SH-SY5Y (cell line): ENCODE measurements around the gene ERFE.

Source experiments
- GATA2 ChIP-seq: IDR thresholded peaks from 2 replicates; pipeline ENCODE4 v1.6.1; 2011; ENCODE audit warnings: mild to moderate bottlenecking, low read depth, low read length
- GATA3 ChIP-seq: IDR thresholded peaks from 2 replicates; pipeline ENCODE4 v1.6.1; 2011; ENCODE audit warnings: low read depth, mild to moderate bottlenecking, low read length, moderate library complexity

ERFE gene

DNA sequence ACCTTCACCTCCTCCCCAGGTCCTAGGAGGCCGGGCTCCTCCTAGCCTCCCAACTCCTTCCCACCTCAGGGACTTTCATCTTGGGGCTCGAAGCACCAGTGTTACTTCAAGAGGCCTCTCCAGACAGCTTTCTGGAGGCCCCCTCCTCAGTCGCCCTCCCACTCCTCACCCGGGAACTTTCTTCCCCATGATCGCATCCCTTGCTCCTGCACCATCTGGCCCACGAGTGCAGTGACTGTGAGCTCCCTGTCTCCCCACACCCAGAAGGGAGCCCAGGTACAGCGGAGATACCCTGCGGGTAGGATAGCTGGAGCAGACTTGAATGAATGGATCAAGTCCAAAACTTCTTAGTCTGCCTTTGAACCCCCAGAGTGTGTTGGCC, 6.1 kb downstream of the ERFE start:
- no peak for TF ChIP-seq GATA2
- no peak for TF ChIP-seq GATA3

DNA sequence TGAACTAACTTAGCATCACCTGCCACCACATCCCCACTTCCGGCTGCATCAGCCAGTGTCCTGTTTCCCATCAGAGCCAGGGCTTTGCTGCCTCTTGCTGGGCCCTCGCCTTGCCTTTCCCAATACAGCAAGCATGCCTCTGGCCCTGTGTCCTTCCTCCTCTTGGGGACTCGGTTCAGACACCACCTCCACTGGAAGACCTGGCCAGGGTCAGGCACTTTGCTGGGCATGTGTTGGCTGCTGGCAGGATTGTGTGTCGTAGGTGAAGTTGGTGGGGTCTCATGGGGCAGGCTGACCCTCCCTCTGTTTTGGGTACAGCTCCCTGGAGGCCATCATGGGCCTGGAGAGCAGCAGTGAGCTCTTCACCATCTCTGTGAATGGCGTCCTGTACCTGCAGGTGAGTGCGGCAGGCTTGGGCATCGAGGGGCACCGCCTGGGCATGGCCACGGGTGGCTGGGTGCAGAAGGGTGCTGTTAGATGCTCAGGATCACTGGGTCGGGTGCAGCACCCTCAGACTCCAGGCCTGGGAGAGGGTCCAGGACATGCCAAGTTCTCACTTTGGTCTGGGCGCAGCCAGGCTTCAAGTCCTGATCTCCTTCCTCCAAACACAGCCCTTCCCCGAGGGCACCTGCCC, 6.6 kb downstream of the ERFE start:
- TF ChIP-seq GATA3 = no peak

DNA sequence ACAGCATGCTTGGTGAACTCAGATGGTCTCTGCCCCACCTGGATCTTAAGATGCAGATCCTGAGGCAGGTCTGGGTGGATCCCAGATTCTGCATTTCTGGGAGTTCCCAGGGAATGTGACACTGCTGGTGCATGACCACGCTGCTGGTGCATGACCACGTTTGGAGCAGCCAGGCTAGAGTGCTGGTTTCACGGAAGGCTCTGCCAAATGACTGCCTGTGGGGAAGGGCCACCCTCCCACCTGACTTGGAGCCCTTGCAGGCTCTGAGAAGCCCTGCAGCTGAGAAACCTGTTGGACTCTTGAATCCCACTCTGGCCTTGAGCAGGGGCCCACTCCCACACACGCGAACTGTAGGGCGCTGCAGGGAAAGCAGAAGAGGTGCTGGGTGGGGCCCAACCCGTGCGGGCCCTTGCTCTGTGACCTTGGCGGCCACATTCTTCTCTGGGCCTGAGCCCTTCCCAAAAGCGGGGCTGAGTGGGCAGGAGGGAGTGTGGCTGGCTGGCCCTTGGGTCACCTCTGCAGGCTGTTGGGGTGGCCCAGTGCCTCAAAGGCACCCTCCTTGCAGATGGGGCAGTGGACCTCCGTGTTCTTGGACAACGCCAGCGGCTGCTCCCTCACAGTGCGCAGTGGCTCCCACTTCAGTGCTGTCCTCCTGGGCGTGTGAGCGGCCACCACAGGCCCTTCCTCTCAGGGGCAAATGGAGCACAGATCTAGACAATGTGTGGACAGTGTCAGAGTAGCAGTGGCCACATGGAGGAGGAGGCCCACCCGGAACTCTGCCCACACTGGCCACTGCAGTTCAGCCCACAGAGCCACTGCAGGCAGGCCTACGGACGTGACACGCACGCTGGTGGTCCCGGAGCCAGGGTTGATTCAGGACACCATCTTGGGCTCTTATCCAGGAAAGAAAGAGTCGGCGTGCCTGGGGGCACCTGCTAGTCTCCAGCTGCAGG, 7.9 kb downstream of the ERFE start:
- TF ChIP-seq GATA3 (no peak), GATA2 (no peak)

DNA sequence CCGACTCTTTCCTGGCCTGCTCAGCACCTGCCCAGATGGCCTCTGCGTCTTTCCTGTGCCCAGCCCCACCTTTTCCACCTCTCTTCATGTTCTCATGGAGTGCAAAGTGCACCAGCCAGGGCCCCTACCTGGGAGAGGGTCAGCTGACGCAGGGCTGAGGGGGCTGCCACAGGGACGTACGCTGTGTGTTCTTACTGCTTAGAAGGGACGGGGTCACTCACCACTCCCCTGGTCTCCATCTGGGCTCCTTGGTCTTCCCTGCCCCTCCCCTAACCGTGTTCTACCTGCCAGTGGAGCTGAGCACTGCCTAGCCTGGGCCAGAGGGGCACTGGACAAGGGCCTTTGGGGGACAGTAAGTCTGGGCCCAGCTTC, 8.6 kb downstream of the ERFE start:
- TF ChIP-seq GATA2 = no peak
- TF ChIP-seq GATA3 = no peak

DNA sequence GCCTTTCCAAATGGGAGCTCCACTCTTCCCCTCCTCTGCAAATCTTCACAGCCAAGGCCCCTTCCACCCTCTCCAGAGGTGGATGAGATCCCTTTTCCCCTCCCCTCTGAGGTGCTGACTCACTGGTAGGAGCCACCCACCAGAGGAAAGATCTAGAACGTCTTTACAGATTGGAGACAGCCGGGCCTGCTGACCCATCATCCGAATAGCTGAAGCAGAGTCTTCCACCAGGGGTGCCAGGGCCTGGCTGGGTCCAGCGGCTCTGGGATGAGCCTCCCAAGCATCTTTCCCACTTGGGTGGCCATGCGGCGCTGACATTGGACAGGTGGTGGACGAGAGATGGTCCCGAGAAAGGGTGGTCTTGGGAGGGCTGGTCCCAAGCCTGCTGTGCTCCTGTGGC, 9.0 kb downstream of the ERFE start:
- TF ChIP-seq GATA2 (no peak), GATA3 (no peak)

DNA sequence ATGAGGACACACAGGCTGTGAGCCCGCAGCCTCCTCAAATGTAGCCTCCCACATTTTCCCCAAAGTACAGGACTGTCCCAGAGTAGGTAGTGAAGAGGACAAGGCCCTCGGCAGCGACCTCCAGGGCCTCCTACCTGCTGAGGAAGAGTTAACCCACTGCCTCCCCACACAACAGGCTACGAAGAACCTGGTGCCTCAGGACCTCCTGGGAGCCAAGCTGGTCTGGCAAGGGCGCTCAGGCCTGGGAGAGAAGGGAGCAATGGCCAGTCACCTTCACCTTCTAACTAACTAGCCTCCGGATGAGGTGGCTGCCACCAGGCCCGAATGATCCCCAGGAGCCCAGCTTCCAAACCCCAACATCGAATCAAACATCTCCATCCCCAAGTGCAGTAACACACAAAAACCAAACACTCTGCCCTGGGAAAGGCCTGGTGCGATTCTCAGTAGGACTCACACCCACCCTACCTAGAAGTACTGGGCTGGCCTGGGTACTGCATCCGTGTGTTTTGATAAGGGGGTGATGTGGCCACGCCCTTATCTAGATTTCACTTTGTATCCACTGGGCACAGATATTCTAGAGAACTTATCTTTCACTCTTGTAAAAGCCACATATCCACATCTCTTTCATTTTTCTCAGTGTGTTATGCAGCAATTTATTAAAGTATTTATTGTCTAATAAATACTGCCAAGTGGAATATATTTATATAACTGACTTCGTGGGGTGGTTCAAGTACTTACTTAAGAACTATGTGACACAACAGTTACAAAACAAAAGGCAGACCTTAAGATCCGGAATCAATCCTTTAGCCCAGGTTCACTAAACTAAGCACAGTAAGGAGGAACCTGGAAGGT, 9.7 kb downstream of the ERFE start:
- TF ChIP-seq GATA2 (no peak), GATA3 (no peak)

DNA sequence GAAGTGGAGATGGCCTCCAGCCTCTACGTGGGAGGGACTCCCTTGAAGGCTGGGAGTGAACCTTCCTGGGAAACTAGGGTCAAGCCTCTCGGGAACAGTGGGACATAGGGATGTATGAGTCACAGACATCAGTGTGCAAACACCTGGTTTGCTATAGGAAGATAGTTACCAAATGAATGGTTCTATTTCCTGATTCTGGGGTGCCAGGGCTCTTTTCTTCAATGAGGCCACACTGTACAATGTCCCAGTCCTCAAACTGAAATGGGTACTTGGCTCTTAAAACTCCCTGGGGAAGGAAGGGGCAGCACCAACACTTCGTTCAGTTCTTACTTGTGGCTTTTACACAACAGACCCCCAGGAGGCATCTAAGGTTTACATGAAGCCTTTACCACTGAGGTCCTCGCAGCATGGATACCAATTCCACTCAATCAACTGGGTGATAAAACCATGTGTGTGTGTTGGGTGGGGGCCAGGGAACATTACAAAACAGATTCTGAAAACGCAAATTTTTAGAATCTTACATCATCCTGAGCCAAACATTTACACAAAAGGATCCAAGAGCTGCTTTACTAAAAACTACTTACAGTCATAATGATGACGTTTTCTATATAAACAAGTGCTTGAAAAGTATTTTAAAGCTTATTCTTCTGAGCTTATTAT, 10.4 kb downstream of the ERFE start:
- no peak for TF ChIP-seq GATA3
- no peak for TF ChIP-seq GATA2

DNA sequence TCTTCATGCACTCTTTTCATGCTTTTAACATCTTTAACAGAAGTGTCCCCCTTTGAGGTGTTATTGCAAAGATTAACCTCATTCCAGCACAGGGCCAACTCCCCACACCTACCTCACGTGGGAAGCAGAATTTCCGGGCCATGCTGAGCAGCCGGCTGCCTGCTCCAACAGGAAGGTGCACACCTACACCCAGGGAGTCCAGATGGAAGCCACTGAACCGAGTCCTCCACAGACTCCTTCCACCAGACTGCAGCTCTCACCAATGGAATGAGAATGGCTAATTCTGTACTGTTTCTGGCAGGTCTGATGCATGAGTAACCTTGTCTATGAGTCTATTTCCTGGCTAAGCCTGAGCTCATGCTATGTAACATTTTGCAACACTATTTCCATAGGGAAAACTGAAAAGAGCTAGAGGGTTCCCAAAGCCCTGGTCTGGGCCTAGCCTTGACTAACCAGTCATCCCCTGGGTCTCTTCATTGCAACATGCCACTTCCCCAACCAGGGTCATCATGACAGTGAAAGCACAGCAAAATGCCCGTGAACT, 11.0 kb downstream of the ERFE start:
- TF ChIP-seq GATA2 = no peak
- no peak for TF ChIP-seq GATA3

DNA sequence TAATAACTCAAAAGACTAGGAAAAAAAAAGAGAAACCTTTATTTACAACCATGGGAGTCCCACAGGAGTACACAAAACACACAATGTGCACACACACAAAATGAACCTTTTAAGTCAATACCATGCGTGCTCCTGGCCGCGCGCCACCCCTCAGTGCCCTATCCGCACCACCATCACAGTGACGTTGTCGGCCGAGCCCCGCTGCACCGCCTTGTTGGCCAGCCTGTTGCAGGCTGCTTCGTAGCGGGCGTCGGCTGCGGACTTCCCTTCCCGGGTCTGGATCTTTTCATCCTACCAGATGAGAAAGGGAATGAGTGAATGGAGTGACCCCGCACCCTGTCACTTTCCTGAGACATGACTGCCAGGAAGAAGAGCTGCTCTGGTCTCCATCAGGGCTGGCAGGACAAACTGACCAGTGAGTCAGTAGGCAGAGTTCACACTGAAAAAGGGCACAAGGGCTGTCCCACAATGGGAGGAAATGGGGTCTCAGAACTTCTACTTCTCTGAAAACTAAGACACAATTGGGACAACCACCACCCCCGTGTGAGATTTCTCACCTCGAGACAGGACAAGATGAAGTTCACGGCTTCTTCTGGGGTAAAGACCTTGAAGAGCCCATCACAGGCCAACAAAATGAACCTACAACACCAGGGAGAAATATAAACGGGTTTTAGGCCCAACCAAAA, 11.8 kb downstream of the ERFE start:
- no peak for TF ChIP-seq GATA3
- no peak for TF ChIP-seq GATA2

DNA sequence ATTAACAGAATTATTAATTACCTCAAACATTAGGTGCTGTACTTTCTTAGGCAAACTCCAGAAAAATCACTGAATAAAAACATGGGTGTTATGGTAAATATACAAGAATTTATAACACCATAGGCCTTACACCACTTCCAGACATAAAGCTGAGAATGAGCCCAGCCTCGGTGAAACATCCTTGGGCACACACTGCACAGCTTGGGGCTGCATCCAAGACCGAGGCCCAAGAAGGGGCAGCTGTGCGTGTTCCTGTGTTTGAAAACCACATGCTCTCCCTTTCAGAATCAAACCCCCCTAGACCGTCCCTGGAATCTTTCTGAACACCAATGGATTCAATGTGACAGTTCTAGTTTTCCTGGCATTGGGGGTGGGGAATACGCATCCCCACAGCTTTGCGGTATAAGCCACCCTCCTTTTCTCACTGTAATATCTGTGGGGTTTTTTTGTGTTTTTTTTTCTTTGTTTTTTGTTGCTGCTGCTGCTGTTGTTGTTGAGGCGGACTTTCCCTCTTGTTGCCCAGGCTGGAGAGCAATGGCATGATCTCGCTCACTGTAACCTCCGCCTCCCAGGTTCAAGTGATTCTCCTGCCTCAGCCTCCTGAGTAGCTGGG, 12.9 kb downstream of the ERFE start:
- TF ChIP-seq GATA2 (no peak), GATA3 (no peak)

DNA sequence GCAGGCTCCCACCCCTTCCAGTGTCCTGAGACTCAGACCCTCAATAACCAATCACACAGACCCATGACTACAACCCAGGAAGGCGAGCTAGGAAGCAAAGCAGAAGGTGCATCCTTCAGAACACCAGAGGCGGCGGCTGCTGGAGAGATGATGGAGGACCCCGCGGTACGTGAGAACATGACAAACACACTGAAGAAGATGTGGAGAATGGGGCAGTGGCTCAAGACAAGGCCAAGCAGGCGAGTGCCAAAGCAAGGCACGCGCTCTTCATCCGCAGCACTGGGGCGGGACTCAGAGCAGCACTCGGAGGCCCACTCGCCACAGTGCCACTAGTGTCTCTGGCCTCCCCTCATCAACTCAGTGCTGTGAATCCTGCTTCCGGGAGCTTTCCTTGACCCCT, 13.7 kb downstream of the ERFE start:
- TF ChIP-seq GATA2 = no peak
- no peak for TF ChIP-seq GATA3

DNA sequence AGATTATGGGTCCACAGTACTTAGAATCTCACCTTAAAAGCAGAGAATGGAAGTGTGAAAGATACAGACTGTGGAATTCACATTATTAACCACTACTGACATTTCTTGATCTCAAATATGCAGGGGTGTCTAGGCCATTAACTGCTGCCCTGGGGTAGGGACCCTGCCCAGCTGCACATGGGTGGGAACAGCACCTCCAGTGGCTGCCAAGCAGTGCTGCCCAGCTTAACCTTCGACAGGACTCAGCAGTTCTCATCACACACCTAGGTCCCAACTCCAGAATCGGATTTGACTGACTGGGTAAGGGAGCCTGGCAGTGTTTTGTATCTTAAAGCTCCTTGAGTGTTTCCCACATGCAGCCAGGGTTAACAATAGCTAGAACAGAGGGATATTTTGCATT, 14.9 kb downstream of the ERFE start:
- TF ChIP-seq GATA2 (no peak), GATA3 (no peak)

DNA sequence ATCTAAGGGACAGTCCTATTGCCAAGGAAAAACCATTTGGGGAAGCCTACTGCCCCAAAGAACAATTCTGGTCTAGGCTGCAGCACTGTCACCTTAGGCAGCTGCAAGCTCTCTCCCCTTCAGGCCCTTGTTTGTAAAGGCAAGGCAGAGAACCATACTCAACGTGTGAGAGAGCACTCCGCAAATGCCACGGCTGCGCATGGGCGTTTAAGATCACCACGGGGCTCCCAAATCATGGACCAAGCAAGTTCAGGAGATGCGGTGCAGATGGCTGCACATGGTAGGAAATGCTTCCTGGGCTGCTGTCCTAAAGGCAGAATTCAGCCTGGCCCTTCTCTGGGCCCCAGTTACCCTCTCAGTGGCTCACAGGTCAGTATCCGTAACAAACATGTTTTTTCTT, 15.5 kb downstream of the ERFE start:
- TF ChIP-seq GATA2 (no peak), GATA3 (no peak)
